Aorta (tissue), 5 donors: Measurements from ENCODE around the gene GADL1. TPM values are rescaled to one million over a fixed set of nuclear protein-coding genes. Genes with fewer than 3 reads are reported as not detected.
A peak's percentile ranks its signal among the peaks of the same experiment; 100 is the strongest.

Experiments used
- ATAC-seq: fragments of 200-7000 bp; cut with Tn5 transposase; one replicate; pipeline ENCODE4 v1.9.1; 2022; ENCODE audit warnings: moderate library complexity; ENCODE audit not compliant: low FRiP score
- DNase-seq, 2 donors: peaks; one replicate each; pipeline ENCODE4 v3.0.0-alpha.2; 2020
- H3K27ac ChIP-seq, 2 donors: one replicate each; pipeline ENCODE4 v1.5.1; 2013; ENCODE audit warnings: low read length in 2 of 2, mild to moderate bottlenecking in 2 of 2, moderate library complexity in 2 of 2, control low read depth in 1 of 2, inconsistent platforms in 1 of 2, low read depth in 1 of 2
- H3K27me3 ChIP-seq, 2 donors: one replicate each; pipeline ENCODE4 v1.6.1; 2013; ENCODE audit warnings: control low read depth in 1 of 2, low read length in 1 of 2, mild to moderate bottlenecking in 1 of 2, moderate library complexity in 1 of 2; ENCODE audit not compliant: insufficient read depth in 2 of 2, control insufficient read depth in 1 of 2
- H3K36me3 ChIP-seq, 2 donors: one replicate each; pipeline ENCODE4 v1.6.1; 2013; ENCODE audit warnings: control low read depth in 1 of 2, low read length in 1 of 2, mild to moderate bottlenecking in 1 of 2; ENCODE audit not compliant: insufficient read depth in 2 of 2, control insufficient read depth in 1 of 2
- H3K4me1 ChIP-seq, 2 donors: one replicate each; pipeline ENCODE4 v1.6.1; 2013; ENCODE audit warnings: low read length in 2 of 2, control low read depth in 1 of 2, mild to moderate bottlenecking in 1 of 2, moderate library complexity in 1 of 2; ENCODE audit not compliant: insufficient read depth in 2 of 2, control insufficient read depth in 1 of 2
- H3K4me3 ChIP-seq, 2 donors: one replicate each; pipeline ENCODE4 v1.5.1; 2013; ENCODE audit warnings: low read length in 2 of 2, control low read depth in 1 of 2, mild to moderate bottlenecking in 1 of 2
- H3K9me3 ChIP-seq: one replicate; pipeline ENCODE4 v1.6.1; 2013; ENCODE audit warnings: mild to moderate bottlenecking, low read length; ENCODE audit not compliant: control insufficient read depth
- WGBS, 2 donors: extraction: QIAGEN DNeasy Blood & Tissue Kit; methylation state at CpG; one replicate each; pipeline ENCODE4 v1.1.7; 2013; 5-methylcytosine and 5-hydroxymethylcytosine counted together
- intact Hi-C, 2 donors: fragments of 100-400 bp; cut with DNase I; formaldehyde crosslinking; loops; one replicate each; pipeline versions ENCODE4 v1.14.2 to v1.15.0; 2022
- polyA plus RNA-seq, 2 donors: library from polyadenylated mRNA; stranded (reverse); fragments of 200-250 nt; gene quantifications; one replicate each; pipeline ENCODE4 v1.2.3, GENCODE V29; 2013
- total RNA-seq, 2 donors: library from RNA; stranded (reverse); fragmentation: NEBNext Ultra II Directional; extraction: Animal tissue kit (Norgen Biotek cat#: 25700); gene quantifications; one replicate each; pipeline ENCODE4 v1.2.1, GENCODE V29; 2021
- donor health status: healthy with polysubstance abuse.
- donor health status: Bipolar disorder and iron deficiency.
- donor health status: DM: no; HTN: no; CAD: no.
- donor health status: DM: no; HTN: no; CAD: no.
- donor health status: DM: yes; HTN: yes; CAD: no.

Gene GADL1
- total and polyA plus RNA-seq, 4 donors = 0.10 to 2.3 (median 1.7) TPM

- Histone ChIP-seq H3K27ac (no peak overlapping the region), H3K4me1 (peaks cover 0 to 5% of the 10 kb centered on the region in 2 donors), H3K9me3 (no peaks in the 10 kb centered on the region), H3K27me3 (no peaks in the 10 kb centered on the region), H3K36me3 (peaks cover 0 to 2% of the 10 kb centered on the region in 2 donors), H3K4me3 (no peak overlapping the region)
- ATAC-seq (no peak), DNase-seq (no peak)
- intact Hi-C loops = loop anchor here (5.0 to 10.0 kb wide), 5 partner anchors 264 to 656 kb away; no protein-coding TSS in a partner anchor
- WGBS, 2 donors = 26 to 72% methylated on average over 2 of the region's 2 CpGs
Measured at GRCh38 chr3:30698549-30698948, 195.9 kb downstream of the GADL1 start.

- Histone ChIP-seq H3K4me1 (peaks cover 0 to 7% of the 10 kb centered on the region in 2 donors), H3K27ac (no peak overlapping the region), H3K27me3 (no peaks in the 10 kb centered on the region), H3K4me3 (no peak overlapping the region), H3K9me3 (no peaks in the 10 kb centered on the region), H3K36me3 (peaks cover 2% of the 10 kb centered on the region in 2 donors)
- intact Hi-C loops = loop anchor here (5.0 to 10.0 kb wide), 5 partner anchors 262 to 655 kb away; no protein-coding TSS in a partner anchor
- ATAC-seq (no peak), DNase-seq (no peak)
- WGBS, 2 donors = 83 to 89% methylated on average over 2 of the region's 2 CpGs
Measured at GRCh38 chr3:30696896-30697295, 197.6 kb downstream of the GADL1 start.

DNA sequence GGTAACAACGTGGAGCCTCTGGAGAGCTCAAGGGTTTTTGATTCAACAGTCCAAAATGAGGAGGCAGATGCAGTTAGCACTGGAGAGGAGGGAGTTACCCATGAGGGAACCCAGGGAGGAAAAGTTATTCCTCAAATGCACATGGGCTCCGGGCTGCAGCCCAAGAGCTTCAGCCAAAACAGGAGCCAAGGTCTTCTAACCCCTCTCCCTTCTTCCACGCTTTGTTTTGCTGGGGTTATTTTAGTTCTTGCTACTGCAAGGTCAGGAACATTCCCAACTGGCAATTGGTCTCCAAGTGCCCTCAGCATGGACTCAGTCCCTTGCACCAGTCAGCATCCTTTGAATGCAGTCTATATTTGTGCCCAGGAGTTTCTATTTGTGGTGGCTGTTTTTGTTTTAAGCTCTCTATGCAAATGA, 198.1 kb downstream of the GADL1 start:
- peaks cover 2% of the 10 kb centered on the region in 2 donors for H3K36me3 ChIP-seq
- 10 to 17% methylated on average over 3 of the region's 3 CpGs for WGBS, 2 donors
- H3K27me3 ChIP-seq = no peaks in the 10 kb centered on the region
- H3K9me3 ChIP-seq = no peaks in the 10 kb centered on the region
- no peak overlapping the region for H3K27ac ChIP-seq
- ATAC-seq = peak; percentile 49
- DNase-seq = no peak
- intact Hi-C loops = loop anchor here (5.0 to 10.0 kb wide), 5 partner anchors 262 to 654 kb away; no protein-coding TSS in a partner anchor
- peaks cover 0 to 7% of the 10 kb centered on the region in 2 donors for H3K4me1 ChIP-seq
- H3K4me3 ChIP-seq = no peak overlapping the region

DNA sequence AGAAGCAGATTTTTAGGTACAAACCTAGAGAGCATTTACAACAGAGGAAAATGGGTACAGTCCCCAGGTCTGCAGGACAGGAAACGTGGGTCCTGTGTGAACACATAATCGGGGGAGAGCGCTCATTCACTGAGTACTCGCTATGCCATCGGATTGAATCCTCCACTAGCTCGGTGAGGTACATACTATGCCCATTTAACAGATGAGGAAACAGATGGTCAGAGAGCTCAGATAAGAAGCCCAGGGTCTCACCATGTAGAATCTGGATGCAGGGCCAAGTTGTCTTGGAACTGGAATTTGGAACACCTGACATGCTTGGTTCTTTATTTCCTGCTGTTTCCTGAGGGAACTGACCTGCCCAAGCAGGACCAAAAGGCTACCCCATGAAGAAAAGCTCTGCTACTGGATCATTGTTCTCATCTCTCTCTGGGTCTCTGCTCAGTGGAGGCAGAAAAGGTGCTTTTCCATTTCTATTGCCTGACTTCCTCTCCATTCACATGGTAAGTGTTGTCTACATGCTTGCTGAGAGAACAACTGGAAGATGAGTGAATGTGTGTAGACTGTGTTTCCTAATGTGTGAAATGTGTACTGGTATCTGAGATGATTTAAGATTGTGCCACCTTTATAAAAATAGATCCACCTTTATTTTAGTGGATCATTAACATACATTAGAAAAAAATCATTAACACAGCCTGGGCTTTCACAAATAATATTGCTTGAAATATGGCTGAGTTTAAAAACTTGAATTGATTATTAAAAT, 199.0 kb downstream of the GADL1 start:
- Histone ChIP-seq H3K27ac (no peak overlapping the region), H3K9me3 (no peaks in the 10 kb centered on the region), H3K4me3 (no peak overlapping the region), H3K36me3 (peaks cover 2 to 4% of the 10 kb centered on the region in 2 donors), H3K4me1 (peaks cover 0 to 7% of the 10 kb centered on the region in 2 donors), H3K27me3 (no peaks in the 10 kb centered on the region)
- ATAC-seq = no peak
- intact Hi-C loops = loop anchor here (5.0 to 10.0 kb wide), 5 partner anchors 261 to 653 kb away; no protein-coding TSS in a partner anchor
- no peak for DNase-seq
- WGBS, 2 donors = 94 to 95% methylated on average over 6 of the region's 6 CpGs

DNA sequence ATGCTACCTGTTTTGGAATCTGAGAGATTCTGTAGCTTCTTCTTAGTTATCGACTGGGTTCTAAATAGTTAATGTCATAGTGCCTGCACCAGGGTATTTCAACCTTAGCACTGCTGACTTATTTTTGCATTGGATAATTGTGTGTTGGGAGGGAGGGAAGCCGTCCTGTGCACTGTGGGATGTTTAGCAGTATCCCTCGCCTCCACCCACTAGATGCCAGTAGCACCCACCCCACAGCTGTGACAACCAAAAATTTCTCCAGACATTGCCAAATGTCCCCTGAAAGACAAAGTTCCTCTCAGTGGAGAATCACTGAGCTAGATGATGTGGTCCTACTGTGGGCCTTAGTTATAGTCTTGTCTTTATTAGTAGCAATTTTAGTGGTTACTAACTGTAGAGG, 199.8 kb downstream of the GADL1 start:
- ATAC-seq (no peak), DNase-seq (no peak)
- intact Hi-C loops = loop anchor here (5.0 to 10.0 kb wide), 6 partner anchors 177 to 652 kb away; no protein-coding TSS in a partner anchor
- Histone ChIP-seq H3K27me3 (no peaks in the 10 kb centered on the region), H3K27ac (no peak overlapping the region), H3K4me3 (no peak overlapping the region), H3K4me1 (peaks cover 0 to 10% of the 10 kb centered on the region in 2 donors), H3K9me3 (no peaks in the 10 kb centered on the region), H3K36me3 (peaks cover 2 to 6% of the 10 kb centered on the region in 2 donors)
- 90 to 91% methylated on average over 3 of the region's 3 CpGs for WGBS, 2 donors

DNA sequence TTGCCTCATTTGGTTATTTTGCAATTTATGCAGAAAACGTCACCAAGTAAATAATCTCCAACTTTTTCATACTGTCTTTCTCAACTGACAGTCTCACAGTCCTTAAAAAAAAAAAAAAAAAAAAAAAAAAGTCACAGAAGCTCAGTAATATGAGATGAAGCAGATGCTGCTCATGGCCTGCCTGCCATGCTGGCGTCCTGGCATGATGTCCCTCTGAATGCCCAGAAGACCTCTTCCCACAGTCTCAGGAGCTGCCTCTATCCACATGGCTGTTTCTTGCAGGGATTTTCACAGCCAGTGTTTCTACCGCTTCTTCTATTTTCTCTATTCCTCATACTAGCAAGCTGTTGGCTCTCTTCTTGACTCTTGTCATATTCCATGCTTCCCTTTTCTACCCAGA, 200.3 kb downstream of the GADL1 start:
- Histone ChIP-seq H3K27ac (no peak overlapping the region), H3K9me3 (no peaks in the 10 kb centered on the region), H3K27me3 (no peaks in the 10 kb centered on the region), H3K36me3 (peaks cover 2 to 6% of the 10 kb centered on the region in 2 donors), H3K4me3 (no peak overlapping the region), H3K4me1 (peaks cover 0 to 10% of the 10 kb centered on the region in 2 donors)
- WGBS, 2 donors = 72 to 84% methylated on average over 3 of the region's 3 CpGs
- intact Hi-C loops = loop anchor here (5.0 to 10.0 kb wide), 5 partner anchors 177 to 649 kb away; no protein-coding TSS in a partner anchor
- DNase-seq (no peak), ATAC-seq (no peak)

DNA sequence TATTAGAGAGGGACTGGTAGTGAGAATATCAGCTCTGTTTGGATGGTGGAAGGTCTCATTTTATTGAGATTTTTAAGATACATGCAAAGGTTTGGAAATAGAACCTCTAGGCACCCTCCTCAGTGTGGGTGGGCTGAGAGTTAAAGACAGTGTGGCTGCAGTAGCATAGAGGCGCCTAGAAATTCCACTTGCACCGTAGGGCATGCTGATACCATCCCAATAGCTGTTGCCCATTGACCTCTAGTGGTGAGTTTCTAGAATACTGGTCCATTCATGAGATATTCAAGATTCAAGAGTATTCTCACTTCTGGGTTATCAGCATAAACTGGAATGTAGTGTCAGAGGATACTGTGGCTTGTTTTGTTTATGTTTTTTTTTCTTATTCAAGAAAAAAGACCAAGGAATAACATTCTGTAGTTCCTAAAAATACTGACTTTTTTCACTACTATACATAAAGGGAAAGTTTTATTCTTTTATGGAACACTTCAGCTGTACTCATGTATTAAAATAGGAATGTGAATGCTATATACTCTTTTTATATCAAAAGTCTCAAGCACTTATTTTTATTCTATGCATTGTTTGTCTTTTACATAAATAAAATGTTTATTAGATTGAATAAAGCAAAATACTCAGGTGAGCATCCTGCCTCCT, 200.9 kb downstream of the GADL1 start:
- H3K4me1 ChIP-seq = peaks cover 4 to 15% of the 10 kb centered on the region in 2 donors
- peak; percentile 87 for ATAC-seq
- H3K27me3 ChIP-seq = no peaks in the 10 kb centered on the region
- no peaks in the 10 kb centered on the region for H3K9me3 ChIP-seq
- peaks cover 2 to 8% of the 10 kb centered on the region in 2 donors for H3K36me3 ChIP-seq
- no peak overlapping the region for H3K4me3 ChIP-seq
- WGBS, 2 donors = 0 to 1% methylated on average over 2 of the region's 2 CpGs
- intact Hi-C loops = loop anchor here (2.0 to 10.0 kb wide), 6 partner anchors 176 to 649 kb away; no protein-coding TSS in a partner anchor
- DNase-seq = no peak
- H3K27ac ChIP-seq = no peak overlapping the region

DNA sequence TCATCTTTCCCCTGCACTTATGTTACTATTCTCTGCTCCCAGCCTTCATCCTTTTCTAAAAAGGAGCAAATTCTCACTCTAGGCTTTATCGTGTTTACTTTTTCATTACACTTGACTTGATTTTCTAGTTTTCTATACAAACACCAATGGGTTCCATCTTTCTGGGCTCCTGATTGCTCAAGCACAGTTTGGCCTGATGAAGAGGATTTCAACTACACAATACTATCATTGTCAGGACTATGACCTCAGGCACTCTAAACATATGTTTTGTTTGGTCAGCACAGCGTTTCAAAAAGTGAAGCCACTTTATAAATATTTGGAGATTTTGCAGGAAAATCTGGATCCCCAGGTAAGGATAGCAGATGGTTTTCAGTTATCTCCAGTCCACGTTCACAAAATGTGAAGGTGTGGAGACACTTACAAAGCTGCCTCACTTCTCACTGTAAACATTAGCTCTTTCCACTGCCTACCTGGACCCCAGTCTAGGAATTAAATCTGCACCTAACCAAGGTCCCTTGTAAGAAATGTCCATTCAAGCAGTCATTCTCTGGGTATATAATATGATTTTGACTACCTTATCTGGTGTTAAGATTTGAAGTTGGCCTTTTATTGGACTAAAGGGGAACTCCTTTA, 201.8 kb downstream of the GADL1 start:
- H3K9me3 ChIP-seq = no peaks in the 10 kb centered on the region
- H3K27ac ChIP-seq = no peak overlapping the region
- H3K27me3 ChIP-seq = no peaks in the 10 kb centered on the region
- DNase-seq (no peak), ATAC-seq (no peak)
- H3K4me1 ChIP-seq = peaks cover 11 to 17% of the 10 kb centered on the region in 2 donors
- intact Hi-C loops = loop anchor here (2.0 to 10.0 kb wide), 6 partner anchors 175 to 648 kb away; no protein-coding TSS in a partner anchor
- H3K4me3 ChIP-seq = no peak overlapping the region
- peaks cover 2 to 8% of the 10 kb centered on the region in 2 donors for H3K36me3 ChIP-seq
- WGBS, 2 donors = 84 to 91% methylated on average over 3 of the region's 3 CpGs
